Uterus (tissue), 4 donors: ENCODE measurements around the gene FAM83F. TPM values are rescaled to one million over a fixed set of nuclear protein-coding genes. Genes with fewer than 3 reads are reported as not detected.
A peak's percentile ranks its signal among the peaks of the same experiment; 100 is the strongest.

Experiments used
- DNase-seq, 2 donors: peaks; one replicate each; pipeline ENCODE4 v3.0.0-alpha.2; 2019 to 2020
- H3K27ac ChIP-seq, 2 donors: fragments of 200-600 bp; sonication (generic); 1 replicate in 1 of 2; 2 replicates in 1 of 2; pipeline ENCODE4 v1.5.1; 2016 to 2018
- H3K27me3 ChIP-seq, 2 donors: fragments of 200-600 bp; sonication (generic); one replicate each; pipeline ENCODE4 v1.5.1; 2018 to 2019; ENCODE audit warnings: control low read depth in 1 of 2
- H3K36me3 ChIP-seq, 2 donors: fragments of 200-600 bp; sonication (generic); one replicate each; pipeline ENCODE4 v1.5.1; 2019; ENCODE audit warnings: control low read depth in 1 of 2
- H3K4me1 ChIP-seq, 2 donors: fragments of 200-600 bp; sonication (generic); one replicate each; pipeline ENCODE4 v1.5.1; 2018 to 2019; ENCODE audit warnings: control low read depth in 1 of 2
- H3K4me3 ChIP-seq, 2 donors: fragments of 200-600 bp; sonication (generic); 1 replicate in 1 of 2; 2 replicates in 1 of 2; pipeline ENCODE4 v1.5.1; 2018 to 2019; ENCODE audit warnings: mild to moderate bottlenecking in 1 of 2
- H3K9me3 ChIP-seq, 2 donors: fragments of 200-600 bp; sonication (generic); one replicate each; pipeline ENCODE4 v1.5.1; 2019; ENCODE audit warnings: control low read depth in 1 of 2
- CTCF ChIP-seq, 4 experiments: fragments of 200-600 bp in 2 of 4; fragments of 450-650 bp in 2 of 4; sonication (generic) in 2 of 4; IDR thresholded peaks; one replicate each; pipeline ENCODE4 v1.5.1; 2016 to 2019; ENCODE audit warnings: antibody characterized with exemption in 4 of 4, mild to moderate bottlenecking in 2 of 4, moderate library complexity in 1 of 4
- POLR2A ChIP-seq, 2 donors: fragments of 450-650 bp; IDR thresholded peaks; one replicate each; pipeline ENCODE4 v1.6.1; 2016; ENCODE audit warnings: antibody characterized with exemption in 2 of 2, mild to moderate bottlenecking in 1 of 2, moderate library complexity in 1 of 2
- intact Hi-C: fragments of 100-400 bp; cut with DNase I; formaldehyde crosslinking; loops from one replicate; pipeline ENCODE4 v1.15.1; 2023; ENCODE audit warnings: low total_unique reads
- total RNA-seq, 4 donors: library from RNA; depleted of rRNA in 3 of 4; stranded (reverse); fragments of >200 nt in 3 of 4; gene quantifications; one replicate each; pipeline versions ENCODE4 v1.1.0 to v1.2.4, GENCODE V29; 2014 to 2023
- donor health status: DM: yes; HTN: yes; CAD: no.

The FAM83F gene
- total RNA-seq, 4 donors from 2014 or later = under 0.01 to 2.6 (median 0.11) TPM

GRCh38 chr22:40044870-40045834, 50.4 kb downstream of the FAM83F start:
- no peaks in the 10 kb centered on the region for H3K27me3 ChIP-seq
- peak in 1 of 2 donors; percentile 10 for TF ChIP-seq POLR2A (IDR thresholded peaks at IDR 0.05)
- TF ChIP-seq CTCF (IDR thresholded peaks at IDR 0.05) = no peak
- intact Hi-C loops = loop anchor here (10.0 kb wide), 1 partner anchor 150 kb away; no protein-coding TSS in a partner anchor
- no peaks in the 10 kb centered on the region for H3K9me3 ChIP-seq
- H3K4me3 ChIP-seq = peak overlapping the region; percentile 82 to 85
- H3K36me3 ChIP-seq = no peaks in the 10 kb centered on the region
- H3K4me1 ChIP-seq = peaks cover 0 to 5% of the 10 kb centered on the region in 2 donors
- DNase-seq = peak; percentile 30 to 43
- H3K27ac ChIP-seq = peak overlapping the region; percentile 97 to 98

- Histone ChIP-seq H3K4me1 (peaks cover 0 to 5% of the 10 kb centered on the region in 2 donors), H3K27ac (no peak overlapping the region)
Observed at GRCh38 chr22:40046126-40046525, 51.4 kb downstream of the FAM83F start.

GRCh38 chr22:40050258-40050657, 55.5 kb downstream of the FAM83F start:
- no peaks in the 10 kb centered on the region for H3K9me3 ChIP-seq
- H3K27me3 ChIP-seq = no peaks in the 10 kb centered on the region
- no peaks in the 10 kb centered on the region for H3K4me1 ChIP-seq
- no peak overlapping the region for H3K4me3 ChIP-seq
- DNase-seq = no peak
- intact Hi-C loops = no loop called here
- H3K36me3 ChIP-seq = no peaks in the 10 kb centered on the region
- no peak for TF ChIP-seq POLR2A (IDR thresholded peaks at IDR 0.05)
- TF ChIP-seq CTCF (IDR thresholded peaks at IDR 0.05) = no peak
- no peak overlapping the region for H3K27ac ChIP-seq

More at GRCh38 chr22:40046126-40046525, 51.4 kb downstream of the FAM83F start:
- Histone ChIP-seq H3K4me3 (peak overlapping the region in 1 of 2 donors; percentile 85), H3K27me3 (no peaks in the 10 kb centered on the region), H3K36me3 (no peaks in the 10 kb centered on the region), H3K9me3 (no peaks in the 10 kb centered on the region)
- DNase-seq = no peak
- intact Hi-C loops = loop anchor here (10.0 kb wide), 1 partner anchor 149 kb away; no protein-coding TSS in a partner anchor
- no peak for TF ChIP-seq POLR2A (IDR thresholded peaks at IDR 0.05)
- no peak for TF ChIP-seq CTCF (IDR thresholded peaks at IDR 0.05)

DNA sequence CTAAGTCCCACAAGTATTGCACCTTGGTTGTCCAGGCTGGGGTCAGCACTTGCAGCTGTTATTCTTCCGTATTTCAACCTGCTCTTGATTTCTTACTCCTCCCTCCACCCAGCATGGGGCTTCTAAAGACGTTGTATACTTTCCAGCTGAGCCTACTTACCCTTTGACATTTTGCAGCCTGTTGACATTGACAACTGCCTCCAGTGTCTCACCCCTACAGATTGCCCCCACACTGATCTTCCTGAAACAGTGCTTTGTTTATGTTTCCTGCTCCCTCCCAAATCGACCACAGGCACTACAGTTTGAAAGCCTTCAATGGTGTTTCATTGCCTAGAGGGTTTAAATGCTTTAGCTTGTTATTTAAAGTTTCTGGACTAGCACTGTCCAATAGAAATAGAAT, 56.6 kb downstream of the FAM83F start:
- DNase-seq = no peak
- intact Hi-C loops = no loop called here
- Histone ChIP-seq H3K9me3 (no peaks in the 10 kb centered on the region), H3K4me3 (no peak overlapping the region), H3K4me1 (no peaks in the 10 kb centered on the region), H3K36me3 (no peaks in the 10 kb centered on the region), H3K27ac (no peak overlapping the region), H3K27me3 (no peaks in the 10 kb centered on the region)
- TF ChIP-seq CTCF (IDR thresholded peaks at IDR 0.05) (no peak), POLR2A (IDR thresholded peaks at IDR 0.05) (no peak)

DNA sequence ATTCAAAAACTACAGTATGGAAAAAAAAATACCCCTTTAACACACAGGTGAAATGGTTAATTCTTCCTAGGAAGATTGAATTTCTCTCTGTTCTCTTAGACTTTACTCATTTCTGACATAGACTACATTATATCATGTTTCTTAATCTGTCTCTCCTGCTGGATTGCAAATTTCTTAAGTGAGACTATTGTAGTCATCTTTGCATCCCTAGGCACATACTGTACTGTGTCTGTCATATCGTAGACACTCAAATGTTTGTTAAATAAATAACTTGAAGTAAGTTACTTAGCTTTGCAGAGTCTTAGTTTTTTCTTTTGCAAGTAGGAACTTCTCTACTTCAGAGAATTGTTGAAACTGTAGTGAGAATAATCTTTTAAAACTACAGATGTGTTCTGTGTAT, 58.7 kb downstream of the FAM83F start:
- no peak for DNase-seq
- no peaks in the 10 kb centered on the region for H3K27me3 ChIP-seq
- no peak overlapping the region for H3K27ac ChIP-seq
- no peaks in the 10 kb centered on the region for H3K9me3 ChIP-seq
- H3K36me3 ChIP-seq = no peaks in the 10 kb centered on the region
- H3K4me1 ChIP-seq = no peaks in the 10 kb centered on the region
- intact Hi-C loops = no loop called here
- TF ChIP-seq CTCF (IDR thresholded peaks at IDR 0.05) = no peak
- TF ChIP-seq POLR2A (IDR thresholded peaks at IDR 0.05) = no peak
- H3K4me3 ChIP-seq = no peak overlapping the region
